GM21576 (cell line): Measurements from ENCODE around the gene VWC2.

Experiments used
- ATAC-seq: cut with Tn5 transposase; IDR thresholded peaks from one replicate; pipeline ENCODE4 v1.9.1; 2021; ENCODE audit warnings: mild to moderate bottlenecking, moderate library complexity; ENCODE audit not compliant: unreplicated experiment

The VWC2 gene

GRCh38 chr7:49773218-49773935 is at the start of gene VWC2:
VWC2 (plus strand) TSS chr7:49773638; CDS start chr7:49775436, 1,798 bp downstream.
- ATAC-seq: no peak

GRCh38 chr7:49724071-49724470 is 49.4 kb upstream of the VWC2 start:
- ATAC-seq: no peak

- no peak for ATAC-seq
Measured at GRCh38 chr7:49731836-49732235, 41.6 kb upstream of the VWC2 start.

GRCh38 chr7:49762666-49763065 is 10.8 kb upstream of the VWC2 start:
- no peak for ATAC-seq

- ATAC-seq: no peak
Measured at GRCh38 chr7:49763791-49764190, 9.6 kb upstream of the VWC2 start.

GRCh38 chr7:49766966-49767365 is 6.5 kb upstream of the VWC2 start:
- ATAC-seq: peak; percentile 79

- no peak for ATAC-seq
Measured at GRCh38 chr7:49767719-49768118, 5.7 kb upstream of the VWC2 start.

GRCh38 chr7:49768254-49768653 is 5.2 kb upstream of the VWC2 start:
- no peak for ATAC-seq

- no peak for ATAC-seq
Measured at GRCh38 chr7:49768835-49769234, 4.6 kb upstream of the VWC2 start.

- no peak for ATAC-seq
Measured at GRCh38 chr7:49769285-49769857, 4.1 kb upstream of the VWC2 start.

GRCh38 chr7:49770838-49771237 is 2.6 kb upstream of the VWC2 start:
- ATAC-seq: no peak

- ATAC-seq: peak; percentile 40
Measured at GRCh38 chr7:49771427-49772176, 1.8 kb upstream of the VWC2 start.

- ATAC-seq: no peak
Measured at GRCh38 chr7:49772916-49773217, 571 bp upstream of the VWC2 start.

GRCh38 chr7:49773936-49774458 is 559 bp downstream of the VWC2 start:
- no peak for ATAC-seq

GRCh38 chr7:49774459-49775064 is 1.1 kb downstream of the VWC2 start:
- no peak for ATAC-seq

- ATAC-seq: no peak
Measured at GRCh38 chr7:49775065-49775948, 1.9 kb downstream of the VWC2 start.

GRCh38 chr7:49775949-49776443 is 2.6 kb downstream of the VWC2 start:
- no peak for ATAC-seq

GRCh38 chr7:49776994-49777393 is 3.6 kb downstream of the VWC2 start:
- no peak for ATAC-seq

- ATAC-seq: peak; percentile 32
Measured at GRCh38 chr7:49778731-49779270, 5.4 kb downstream of the VWC2 start.

- peak; percentile 48 for ATAC-seq
Measured at GRCh38 chr7:49780953-49781352, 7.5 kb downstream of the VWC2 start.
